Esophagus squamous epithelium (tissue), 4 donors: ENCODE results near the gene IL16.

ENCODE experiments used
- CTCF ChIP-seq, 6 experiments: fragments of 450-650 bp in 4 of 6; fragments of 200-600 bp in 2 of 6; sonication (generic) in 2 of 6; IDR thresholded peaks; one replicate each; pipeline ENCODE4 v1.5.1; 2016 to 2019; ENCODE audit warnings: antibody characterized with exemption in 6 of 6, mild to moderate bottlenecking in 4 of 6, moderate library complexity in 4 of 6
- POLR2A ChIP-seq, 4 donors: fragments of 450-650 bp; IDR thresholded peaks; one replicate each; pipeline ENCODE4 v1.6.1; 2017; ENCODE audit warnings: antibody characterized with exemption in 4 of 4, mild to moderate bottlenecking in 4 of 4, moderate library complexity in 3 of 4

DNA sequence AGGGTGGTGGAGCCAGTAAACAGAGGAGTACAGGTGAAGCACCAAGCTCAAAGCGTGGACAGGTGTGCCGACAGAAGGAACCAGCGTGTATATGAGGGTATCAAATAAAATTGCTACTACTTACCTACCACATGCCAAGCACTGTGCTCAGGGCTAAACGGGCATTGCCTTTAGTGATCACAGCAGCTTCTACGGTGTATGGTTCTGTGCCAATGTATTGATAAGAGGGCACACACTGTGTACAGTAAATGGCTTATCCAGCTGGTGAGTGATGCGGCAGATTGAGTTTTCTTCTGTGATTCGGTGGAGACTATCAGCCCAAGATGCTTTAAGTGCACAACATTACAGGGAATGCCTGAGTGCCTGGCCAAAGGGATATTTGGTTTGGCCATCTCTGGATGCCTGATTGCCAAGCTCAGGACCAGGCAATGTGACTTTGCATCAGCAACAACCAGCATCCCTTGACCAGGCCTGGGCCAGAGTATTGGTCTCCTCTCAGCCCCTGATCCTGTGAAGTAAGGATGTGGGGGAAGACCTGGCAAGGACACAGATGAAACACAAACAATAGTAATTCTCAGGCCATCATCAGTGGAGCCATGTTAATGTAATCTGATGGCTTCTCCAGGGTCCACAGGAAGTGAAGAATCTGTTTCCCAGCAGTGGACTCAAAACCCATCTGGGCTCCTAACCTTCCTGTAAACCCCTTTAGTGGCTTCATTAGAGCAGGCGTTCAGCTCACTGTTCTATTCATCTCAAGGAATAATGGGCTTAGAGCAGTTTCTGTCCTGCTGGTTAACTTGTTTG is 113.2 kb downstream of the IL16 start:
- TF ChIP-seq POLR2A (IDR thresholded peaks at IDR 0.05) (no peak), CTCF (IDR thresholded peaks at IDR 0.05) (no peak)
